Tibial artery (tissue), 4 donors: Measurements from ENCODE around the gene TNRC6B.

ENCODE experiments used
- DNase-seq, 2 donors: peaks; one replicate each; pipeline ENCODE4 v3.0.0-alpha.2; 2019
- H3K27ac ChIP-seq, 2 donors: fragments of 200-600 bp; sonication (generic) in 1 of 2; 1 replicate in 1 of 2; 2 replicates in 1 of 2; pipeline ENCODE4 v1.5.1; 2018 to 2019; ENCODE audit warnings: mild to moderate bottlenecking in 1 of 2
- H3K27me3 ChIP-seq, 2 donors: fragments of 200-600 bp; sonication (generic) in 1 of 2; one replicate each; pipeline versions ENCODE4 v1.5.1 to v1.6.0; 2016 to 2019
- H3K36me3 ChIP-seq, 3 donors: fragments of 200-600 bp; sonication (generic) in 2 of 3; one replicate each; pipeline ENCODE4 v1.5.1; 2016 to 2019; ENCODE audit warnings: mild to moderate bottlenecking in 2 of 3
- H3K4me1 ChIP-seq, 4 donors: fragments of 200-600 bp; sonication (generic) in 2 of 4; 1 replicate in 3 of 4; 2 replicates in 1 of 4; pipeline ENCODE4 v1.5.1; 2016 to 2019
- H3K4me3 ChIP-seq, 2 donors: fragments of 200-600 bp; sonication (generic) in 1 of 2; 1 replicate in 1 of 2; 2 replicates in 1 of 2; pipeline ENCODE4 v1.5.1; 2018 to 2019; ENCODE audit warnings: mild to moderate bottlenecking in 2 of 2
- H3K9me3 ChIP-seq, 3 donors: fragments of 200-600 bp; sonication (generic) in 1 of 3; one replicate each; pipeline ENCODE4 v1.5.1; 2016 to 2019
- CTCF ChIP-seq, 2 experiments: fragments of 200-600 bp in 1 of 2; fragments of 450-650 bp in 1 of 2; IDR thresholded peaks; one replicate each; pipeline ENCODE4 v1.5.1; 2017 to 2019; ENCODE audit warnings: antibody characterized with exemption in 2 of 2, mild to moderate bottlenecking in 1 of 2, moderate library complexity in 1 of 2
- intact Hi-C: fragments of 100-400 bp; cut with DNase I; formaldehyde crosslinking; loops from one replicate; pipeline ENCODE4 v1.15.0; 2023; ENCODE audit warnings: low total_unique reads

The TNRC6B gene

GRCh38 chr22:40281717-40282116, 104.0 kb downstream of the TNRC6B start:
- intact Hi-C loops = no loop called here
- Histone ChIP-seq H3K9me3 (no peaks in the 10 kb centered on the region), H3K4me1 (peaks cover 0 to 12% (median 0%) of the 10 kb centered on the region in 4 donors), H3K36me3 (peaks cover 22 to 53% (median 26%) of the 10 kb centered on the region in 3 donors), H3K4me3 (no peak overlapping the region), H3K27me3 (no peaks in the 10 kb centered on the region), H3K27ac (no peak overlapping the region)
- DNase-seq = no peak
- TF ChIP-seq CTCF (IDR thresholded peaks at IDR 0.05) = no peak

- H3K27ac ChIP-seq = no peak overlapping the region
- H3K9me3 ChIP-seq = no peaks in the 10 kb centered on the region
- H3K27me3 ChIP-seq = no peaks in the 10 kb centered on the region
- intact Hi-C loops = no loop called here
- DNase-seq = no peak
- H3K4me1 ChIP-seq = no peaks in the 10 kb centered on the region
- H3K36me3 ChIP-seq = peaks cover 33 to 65% (median 39%) of the 10 kb centered on the region in 3 donors
- H3K4me3 ChIP-seq = no peak overlapping the region
- no peak for TF ChIP-seq CTCF (IDR thresholded peaks at IDR 0.05)
These were observed 107.8 kb downstream of the TNRC6B start for GRCh38 chr22:40285513-40285912.

GRCh38 chr22:40289991-40290459, 112.3 kb downstream of the TNRC6B start:
- H3K4me3 ChIP-seq = no peak overlapping the region
- no peak overlapping the region for H3K27ac ChIP-seq
- no peaks in the 10 kb centered on the region for H3K9me3 ChIP-seq
- DNase-seq = no peak
- TF ChIP-seq CTCF (IDR thresholded peaks at IDR 0.05) = no peak
- intact Hi-C loops = no loop called here
- no peaks in the 10 kb centered on the region for H3K27me3 ChIP-seq
- no peaks in the 10 kb centered on the region for H3K4me1 ChIP-seq
- H3K36me3 ChIP-seq = peaks cover 25 to 80% (median 56%) of the 10 kb centered on the region in 3 donors

GRCh38 chr22:40290516-40290915, 112.8 kb downstream of the TNRC6B start:
- H3K27me3 ChIP-seq = no peaks in the 10 kb centered on the region
- H3K4me1 ChIP-seq = no peaks in the 10 kb centered on the region
- peaks cover 25 to 77% (median 56%) of the 10 kb centered on the region in 3 donors for H3K36me3 ChIP-seq
- H3K27ac ChIP-seq = no peak overlapping the region
- TF ChIP-seq CTCF (IDR thresholded peaks at IDR 0.05) = no peak
- H3K4me3 ChIP-seq = no peak overlapping the region
- DNase-seq = no peak
- intact Hi-C loops = no loop called here
- no peaks in the 10 kb centered on the region for H3K9me3 ChIP-seq

- intact Hi-C loops = no loop called here
- H3K36me3 ChIP-seq = peaks cover 6 to 61% (median 31%) of the 10 kb centered on the region in 3 donors
These were observed 117.0 kb downstream of the TNRC6B start for GRCh38 chr22:40294696-40295095.

More at GRCh38 chr22:40294696-40295095, 117.0 kb downstream of the TNRC6B start:
- no peak for TF ChIP-seq CTCF (IDR thresholded peaks at IDR 0.05)
- Histone ChIP-seq H3K4me1 (peaks cover 0 to 3% (median 2%) of the 10 kb centered on the region in 4 donors), H3K9me3 (no peaks in the 10 kb centered on the region), H3K4me3 (no peak overlapping the region), H3K27ac (no peak overlapping the region), H3K27me3 (no peaks in the 10 kb centered on the region)
- DNase-seq = no peak
